ENCODE measurements around the gene YJU2. TPM values are rescaled to one million over a fixed set of nuclear protein-coding genes. Genes with fewer than 3 reads are reported as not detected.
"Not testable (repeated sequence)": the region's sequence is repeated elsewhere in the genome, so short reads cannot be mapped to it uniquely, and the experiment has no call there.

YJU2 gene
- total and polyA plus RNA-seq, 8 donors, result 13.2 to 21.0 (median 17.8) TPM

GRCh38 chr19:4217429-4218264 lies 29.2 kb upstream of the YJU2 start:
- Histone ChIP-seq H3K36me3 (no peaks in the 10 kb centered on the region), H3K27ac (no peak overlapping the region), H3K4me3 (no peak overlapping the region), H3K9me3 (no peaks in the 10 kb centered on the region), H3K4me1 (no peaks in the 10 kb centered on the region), H3K27me3 (no peaks in the 10 kb centered on the region)
- intact Hi-C loops (cut with DNase I), result no loop called here
- DNase-seq (no peak), ATAC-seq (no peak)
- TF ChIP-seq, protein P1, sequence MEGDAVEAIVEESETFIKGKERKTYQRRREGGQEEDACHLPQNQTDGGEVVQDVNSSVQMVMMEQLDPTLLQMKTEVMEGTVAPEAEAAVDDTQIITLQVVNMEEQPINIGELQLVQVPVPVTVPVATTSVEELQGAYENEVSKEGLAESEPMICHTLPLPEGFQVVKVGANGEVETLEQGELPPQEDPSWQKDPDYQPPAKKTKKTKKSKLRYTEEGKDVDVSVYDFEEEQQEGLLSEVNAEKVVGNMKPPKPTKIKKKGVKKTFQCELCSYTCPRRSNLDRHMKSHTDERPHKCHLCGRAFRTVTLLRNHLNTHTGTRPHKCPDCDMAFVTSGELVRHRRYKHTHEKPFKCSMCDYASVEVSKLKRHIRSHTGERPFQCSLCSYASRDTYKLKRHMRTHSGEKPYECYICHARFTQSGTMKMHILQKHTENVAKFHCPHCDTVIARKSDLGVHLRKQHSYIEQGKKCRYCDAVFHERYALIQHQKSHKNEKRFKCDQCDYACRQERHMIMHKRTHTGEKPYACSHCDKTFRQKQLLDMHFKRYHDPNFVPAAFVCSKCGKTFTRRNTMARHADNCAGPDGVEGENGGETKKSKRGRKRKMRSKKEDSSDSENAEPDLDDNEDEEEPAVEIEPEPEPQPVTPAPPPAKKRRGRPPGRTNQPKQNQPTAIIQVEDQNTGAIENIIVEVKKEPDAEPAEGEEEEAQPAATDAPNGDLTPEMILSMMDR (IDR thresholded peaks at IDR 0.05), result no peak

DNA sequence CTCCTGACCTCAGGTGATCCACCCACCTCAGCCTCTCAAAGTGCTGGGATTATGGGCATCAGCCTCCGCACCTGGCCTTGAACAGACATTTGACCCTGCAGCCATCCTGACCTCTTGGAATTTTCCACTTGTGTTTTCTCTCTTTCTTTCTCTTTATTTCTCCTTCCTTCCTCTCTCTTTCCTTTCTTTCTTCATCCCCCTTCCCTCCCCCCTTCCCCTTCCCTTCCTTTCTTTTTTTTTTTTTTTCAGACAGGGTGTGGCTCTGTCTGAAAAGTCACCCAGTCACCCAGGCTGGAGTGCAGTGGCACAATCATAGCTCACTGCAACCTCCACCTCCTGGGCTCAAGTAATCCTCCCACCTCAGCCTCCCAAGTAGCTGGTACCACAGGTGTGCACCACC lies 28.4 kb upstream of the YJU2 start:
- H3K27me3 ChIP-seq; H3K9me3 ChIP-seq; H3K4me1 ChIP-seq; intact Hi-C loops (cut with DNase I); H3K4me3 ChIP-seq; H3K27ac ChIP-seq; DNase-seq; H3K36me3 ChIP-seq; ATAC-seq: not testable (repeated sequence)

DNA sequence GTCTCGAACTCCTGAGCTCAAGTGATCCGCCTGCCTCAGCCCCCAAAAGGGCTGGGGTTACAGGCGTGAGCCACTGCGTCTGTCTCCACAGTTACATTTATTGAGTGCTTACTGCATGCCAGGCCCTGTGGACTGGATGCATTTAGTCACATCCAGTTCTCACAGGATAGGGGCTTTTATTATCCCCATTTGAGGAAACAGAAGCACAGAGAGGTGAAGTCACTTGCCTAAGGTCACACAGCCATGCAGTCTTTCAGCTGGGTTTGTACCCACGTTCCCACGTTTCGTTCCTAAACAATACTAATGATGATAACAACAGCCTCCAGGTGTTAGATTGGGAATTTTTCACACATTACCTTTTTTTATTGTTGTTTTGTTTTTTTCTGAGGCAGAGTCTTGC lies 26.7 kb upstream of the YJU2 start:
- H3K36me3 ChIP-seq, result no peaks in the 10 kb centered on the region
- no peaks in the 10 kb centered on the region for H3K9me3 ChIP-seq
- H3K27ac ChIP-seq, result no peak overlapping the region
- DNase-seq, result no peak
- no peak for ATAC-seq
- intact Hi-C loops (cut with DNase I), result no loop called here
- H3K4me1 ChIP-seq, result no peaks in the 10 kb centered on the region
- TF ChIP-seq, protein P1 (IDR thresholded peaks at IDR 0.05), result no peak
- no peak overlapping the region for H3K4me3 ChIP-seq
- H3K27me3 ChIP-seq, result no peaks in the 10 kb centered on the region

DNA sequence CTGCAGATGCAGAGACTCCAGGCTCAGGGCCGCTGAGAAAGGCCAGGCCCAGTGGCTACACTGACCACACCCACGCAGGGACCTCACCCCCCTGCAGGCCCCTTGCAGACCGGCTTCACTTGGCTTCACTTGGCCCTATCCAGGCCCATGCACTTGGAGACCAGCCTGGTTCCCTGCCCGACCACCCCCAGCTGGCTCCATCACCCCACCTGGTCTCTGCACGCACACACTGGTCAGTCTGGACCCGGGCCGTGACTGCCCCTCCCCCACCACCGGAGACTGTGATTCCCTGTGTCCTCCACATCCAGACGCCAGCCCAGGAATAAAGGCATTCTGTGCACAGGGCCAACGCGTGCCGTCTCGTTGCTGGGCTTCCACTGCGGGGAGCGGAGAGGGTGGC lies 22.4 kb upstream of the YJU2 start:
- Histone ChIP-seq H3K4me1 (peaks cover 2 to 10% of the 10 kb centered on the region in 2 donors), H3K36me3 (no peaks in the 10 kb centered on the region), H3K4me3 (no peak overlapping the region), H3K9me3 (no peaks in the 10 kb centered on the region), H3K27me3 (peaks cover 0 to 31% of the 10 kb centered on the region in 2 donors), H3K27ac (no peak overlapping the region)
- no peak for ATAC-seq
- DNase-seq, result no peak
- TF ChIP-seq, protein P1 (IDR thresholded peaks at IDR 0.05), result no peak
- intact Hi-C loops (cut with DNase I), result no loop called here

DNA sequence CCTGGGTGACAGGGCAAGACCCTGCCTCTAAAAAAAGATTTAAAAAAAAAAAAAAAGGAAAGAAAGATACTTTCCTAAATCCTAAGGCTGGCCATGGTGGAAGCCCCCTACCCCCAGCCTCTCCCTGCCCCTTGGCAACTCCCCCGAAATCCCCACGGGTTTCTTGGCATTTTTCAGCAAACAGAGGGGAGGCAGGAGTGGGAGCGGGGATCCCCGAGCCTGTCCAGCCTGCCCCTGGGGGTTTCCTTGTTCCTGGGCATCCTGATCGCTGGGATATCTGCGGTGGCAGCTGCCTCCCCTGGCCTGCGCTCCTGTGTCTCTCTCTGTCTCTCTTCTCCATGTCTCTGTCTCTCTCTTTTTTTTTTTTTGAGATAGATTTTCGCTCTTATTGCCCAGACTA lies 21.0 kb upstream of the YJU2 start:
- TF ChIP-seq, protein P1 (IDR thresholded peaks at IDR 0.05), result no peak
- ATAC-seq (no peak), DNase-seq (no peak)
- Histone ChIP-seq H3K27ac (no peak overlapping the region), H3K9me3 (no peaks in the 10 kb centered on the region), H3K27me3 (peaks cover 0 to 45% of the 10 kb centered on the region in 2 donors), H3K36me3 (no peaks in the 10 kb centered on the region), H3K4me3 (no peak overlapping the region), H3K4me1 (peaks cover 2 to 14% of the 10 kb centered on the region in 2 donors)
- intact Hi-C loops (cut with DNase I), result no loop called here

All from left lung (tissue), 10 donors.